Duodenal mucosa (tissue), 2 donors: Measurements from ENCODE around the gene GPD1L.
"Not testable (repeated sequence)": the region's sequence is repeated elsewhere in the genome, so short reads cannot be mapped to it uniquely, and the experiment has no call there.

Experiments used
- H3K27ac ChIP-seq: one replicate; pipeline ENCODE4 v1.7.0; 2013; ENCODE audit warnings: low read depth, low read length
- H3K27me3 ChIP-seq, 2 donors: one replicate each; pipeline ENCODE4 v1.7.0; 2013; ENCODE audit warnings: low read length in 2 of 2, control low read depth in 1 of 2; ENCODE audit not compliant: insufficient read depth in 2 of 2, control insufficient read depth in 1 of 2
- H3K36me3 ChIP-seq, 2 donors: one replicate each; pipeline ENCODE4 v1.7.0; 2013; ENCODE audit warnings: low read length in 2 of 2, control low read depth in 1 of 2; ENCODE audit not compliant: insufficient read depth in 2 of 2, control insufficient read depth in 1 of 2
- H3K4me1 ChIP-seq, 2 donors: one replicate each; pipeline ENCODE4 v1.7.0; 2013; ENCODE audit warnings: low read length in 2 of 2, control low read depth in 1 of 2; ENCODE audit not compliant: insufficient read depth in 2 of 2, control insufficient read depth in 1 of 2
- H3K4me3 ChIP-seq, 2 donors: one replicate each; pipeline ENCODE4 v1.7.0; 2013; ENCODE audit warnings: low read length in 2 of 2, low read depth in 1 of 2
- H3K9ac ChIP-seq, 2 donors: one replicate each; pipeline ENCODE4 v1.7.0; 2013; ENCODE audit warnings: low read length in 2 of 2, low read depth in 1 of 2
- H3K9me3 ChIP-seq, 2 donors: one replicate each; pipeline ENCODE4 v1.7.0; 2013; ENCODE audit warnings: low read length in 2 of 2, control low read depth in 1 of 2; ENCODE audit not compliant: control insufficient read depth in 1 of 2

The GPD1L gene

GRCh38 chr3:32104492-32104891 lies 1.9 kb upstream of the GPD1L start:
- Histone ChIP-seq H3K4me1 (peaks cover 14 to 21% of the 10 kb centered on the region in 2 donors), H3K36me3 (no peaks in the 10 kb centered on the region), H3K27ac (no peak overlapping the region), H3K9ac (no peak overlapping the region), H3K27me3 (no peaks in the 10 kb centered on the region), H3K4me3 (no peak overlapping the region), H3K9me3 (peaks cover 10 to 11% of the 10 kb centered on the region in 2 donors)

GRCh38 chr3:32105291-32106131 lies 909 bp upstream of the GPD1L start:
- Histone ChIP-seq H3K9ac (no peak overlapping the region), H3K36me3 (no peaks in the 10 kb centered on the region), H3K4me3 (peak overlapping the region; percentile 53 to 70), H3K9me3 (peaks cover 10 to 11% of the 10 kb centered on the region in 2 donors), H3K4me1 (peaks cover 15 to 26% of the 10 kb centered on the region in 2 donors), H3K27ac (no peak overlapping the region), H3K27me3 (no peaks in the 10 kb centered on the region)

GRCh38 chr3:32106929-32107362 lies 526 bp downstream of the GPD1L start:
- H3K9ac ChIP-seq: peak overlapping the region; percentile 65 to 79
- H3K27ac ChIP-seq: peak overlapping the region; percentile 26
- no peaks in the 10 kb centered on the region for H3K36me3 ChIP-seq

GRCh38 chr3:32108224-32108623 lies 1.8 kb downstream of the GPD1L start:
- H3K9ac ChIP-seq, H3K36me3 ChIP-seq, H3K4me3 ChIP-seq, H3K27me3 ChIP-seq, H3K9me3 ChIP-seq, H3K27ac ChIP-seq: not testable (repeated sequence)
- H3K4me1 ChIP-seq: peaks cover 15 to 26% of the 10 kb centered on the region in 2 donors

More at GRCh38 chr3:32106929-32107362, 526 bp downstream of the GPD1L start:
- Histone ChIP-seq H3K27me3 (no peaks in the 10 kb centered on the region), H3K4me1 (peaks cover 15 to 26% of the 10 kb centered on the region in 2 donors), H3K4me3 (peak overlapping the region; percentile 90 to 91), H3K9me3 (peaks cover 7 to 10% of the 10 kb centered on the region in 2 donors)

GRCh38 chr3:32109256-32109655 lies 2.8 kb downstream of the GPD1L start:
- Histone ChIP-seq H3K27me3 (no peaks in the 10 kb centered on the region), H3K27ac (no peak overlapping the region), H3K4me1 (peaks cover 15 to 26% of the 10 kb centered on the region in 2 donors), H3K36me3 (no peaks in the 10 kb centered on the region), H3K4me3 (peak overlapping the region; percentile 8 to 13), H3K9me3 (no peaks in the 10 kb centered on the region), H3K9ac (no peak overlapping the region)

GRCh38 chr3:32110233-32110760 lies 3.9 kb downstream of the GPD1L start:
- H3K4me1 ChIP-seq: peaks cover 15 to 26% of the 10 kb centered on the region in 2 donors

GRCh38 chr3:32111560-32111959 lies 5.1 kb downstream of the GPD1L start:
- Histone ChIP-seq H3K4me3 (no peak overlapping the region), H3K36me3 (no peaks in the 10 kb centered on the region), H3K27me3 (no peaks in the 10 kb centered on the region), H3K4me1 (peaks cover 15 to 23% of the 10 kb centered on the region in 2 donors), H3K9ac (no peak overlapping the region), H3K9me3 (no peaks in the 10 kb centered on the region), H3K27ac (no peak overlapping the region)

More at GRCh38 chr3:32110233-32110760, 3.9 kb downstream of the GPD1L start:
- Histone ChIP-seq H3K9ac (no peak overlapping the region), H3K36me3 (no peaks in the 10 kb centered on the region), H3K27me3 (no peaks in the 10 kb centered on the region), H3K27ac (no peak overlapping the region), H3K4me3 (no peak overlapping the region), H3K9me3 (no peaks in the 10 kb centered on the region)

- Histone ChIP-seq H3K27me3 (no peaks in the 10 kb centered on the region), H3K9ac (peak overlapping the region in 1 of 2 donors; percentile 1), H3K27ac (no peak overlapping the region), H3K4me1 (peaks cover 5 to 9% of the 10 kb centered on the region in 2 donors), H3K4me3 (no peak overlapping the region), H3K36me3 (no peaks in the 10 kb centered on the region), H3K9me3 (no peaks in the 10 kb centered on the region)
Observed at GRCh38 chr3:32113566-32113965, 7.1 kb downstream of the GPD1L start.

- H3K4me3 ChIP-seq: no peak overlapping the region
- H3K9ac ChIP-seq: peak overlapping the region in 1 of 2 donors; percentile 1
- H3K27me3 ChIP-seq: no peaks in the 10 kb centered on the region
- peaks cover 5 to 8% of the 10 kb centered on the region in 2 donors for H3K4me1 ChIP-seq
- no peaks in the 10 kb centered on the region for H3K36me3 ChIP-seq
- H3K27ac ChIP-seq: no peak overlapping the region
- H3K9me3 ChIP-seq: no peaks in the 10 kb centered on the region
Observed at GRCh38 chr3:32113981-32114545, 7.6 kb downstream of the GPD1L start.
